Endothelial cell of hepatic sinusoid (primary cell): ENCODE data around the gene ARHGAP18.
"Not testable (repeated sequence)": the region's sequence is repeated elsewhere in the genome, so short reads cannot be mapped to it uniquely, and the experiment has no call there.

Experiments
- in situ Hi-C: cut with HindIII; loops from 2 replicates; pipeline ENCODE4 v1.10.0; 2017; ENCODE audit warnings: low sequenced_read_pairs

ARHGAP18 gene

DNA sequence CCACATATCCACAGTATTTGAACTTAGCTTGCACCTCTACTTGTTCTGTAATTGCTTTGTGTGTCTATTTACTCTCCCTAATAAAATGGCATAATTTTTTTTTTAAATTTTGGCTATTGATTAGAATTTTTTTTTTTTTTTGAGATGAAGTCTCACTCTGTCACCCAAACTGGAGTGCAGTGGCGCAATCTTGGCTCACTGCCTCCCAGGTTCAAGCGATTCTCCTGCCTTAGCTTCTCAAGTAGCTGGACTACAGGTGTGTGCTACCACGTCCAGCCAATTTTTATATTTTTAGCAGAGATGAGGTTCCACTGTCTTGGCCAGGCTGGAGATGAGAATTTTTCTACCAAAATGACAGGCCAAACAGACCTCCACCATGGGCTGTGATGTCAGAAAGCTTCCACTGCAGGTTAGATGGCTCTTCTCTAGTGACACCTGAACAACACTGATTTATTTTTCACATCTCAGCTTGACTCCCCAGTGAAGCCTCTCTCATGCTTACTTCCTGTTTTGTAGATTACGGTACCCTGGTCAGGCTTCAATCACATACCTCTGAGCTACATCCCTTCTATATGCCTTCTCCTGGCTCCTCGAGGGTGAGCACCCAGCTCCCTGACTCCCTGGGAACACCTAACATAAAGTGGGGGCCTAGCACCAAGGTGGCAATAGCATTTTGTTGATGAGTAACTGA, 112.8 kb downstream of the ARHGAP18 start:
- in situ Hi-C loops = loop anchor here (25.0 kb wide), 1 partner anchor 415 kb away; the partner anchor contains the start of gene L3MBTL3

DNA sequence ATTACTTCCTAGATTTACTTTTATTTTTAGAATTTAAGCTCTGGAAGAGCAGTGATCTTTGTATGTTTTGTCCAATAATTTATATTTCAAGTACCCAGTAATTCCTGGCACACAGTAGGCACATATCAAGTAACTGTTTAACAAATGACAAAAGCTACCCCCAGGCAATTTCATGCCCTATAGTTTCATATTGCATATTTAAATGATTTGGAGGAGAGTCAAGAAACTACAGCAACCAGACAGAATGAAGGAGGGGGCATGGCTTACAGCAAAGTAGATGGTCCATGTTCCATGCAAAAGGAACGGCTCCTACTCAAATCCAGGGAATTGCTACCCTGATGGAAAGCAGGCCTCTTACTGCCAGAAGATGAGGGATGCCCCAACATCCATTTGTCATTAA, 113.5 kb downstream of the ARHGAP18 start:
- in situ Hi-C loops = loop anchor here (25.0 kb wide), 1 partner anchor 416 kb away; the partner anchor contains the start of gene L3MBTL3

DNA sequence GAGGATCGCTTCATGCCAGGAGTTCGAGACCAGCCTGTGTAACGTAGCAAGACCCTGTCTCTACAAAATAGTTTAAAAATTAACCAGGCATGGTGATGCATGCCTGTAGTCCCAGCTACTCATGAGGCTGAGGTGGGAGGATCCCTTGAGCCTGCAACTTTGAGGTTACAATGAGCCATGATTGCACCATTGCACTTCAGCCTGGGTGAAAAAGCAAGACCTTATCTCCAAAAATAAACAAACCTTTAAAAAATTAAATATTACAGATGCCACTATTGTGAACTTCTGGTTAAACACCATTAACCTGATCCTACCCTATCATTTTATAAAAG, 116.8 kb downstream of the ARHGAP18 start:
- in situ Hi-C loops = loop anchor here (5.0 to 25.0 kb wide), 2 partner anchors 79 to 419 kb away; partner anchors contain the start of gene L3MBTL3

DNA sequence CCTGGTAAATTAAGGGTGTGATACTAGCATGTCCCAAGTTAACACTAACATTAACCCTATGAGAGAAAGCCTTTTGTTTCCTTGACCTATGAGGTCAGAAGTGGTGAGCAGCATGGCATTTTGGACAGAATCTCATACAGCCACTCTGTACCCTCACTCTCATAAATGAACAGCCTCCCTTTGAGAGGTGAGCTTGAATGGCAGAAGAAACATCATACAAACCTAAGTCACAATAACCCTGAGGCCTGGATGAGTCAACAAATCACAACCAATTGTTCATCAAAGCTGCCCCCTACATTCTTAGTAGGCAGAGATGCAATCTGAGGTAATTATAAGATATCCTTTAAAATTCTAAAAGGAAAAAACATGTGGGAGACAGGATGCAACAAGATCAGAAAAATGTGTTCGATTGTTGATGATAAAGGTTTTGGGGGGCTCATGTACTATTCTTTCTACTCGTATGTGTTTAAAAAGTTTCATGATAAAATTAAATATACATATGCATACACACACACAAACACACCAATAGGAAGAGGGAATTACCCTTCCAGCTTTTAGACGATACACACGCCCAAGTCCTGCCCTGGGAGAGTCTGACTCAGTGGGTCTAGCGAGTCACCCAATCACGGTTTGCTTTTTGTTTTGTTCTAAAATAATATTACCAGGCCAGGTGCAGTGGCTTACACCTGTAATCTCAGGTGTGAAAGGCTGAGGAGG, 117.3 kb downstream of the ARHGAP18 start:
- in situ Hi-C loops = loop anchor here (5.0 to 25.0 kb wide), 2 partner anchors 80 to 420 kb away; partner anchors contain the start of gene L3MBTL3

DNA sequence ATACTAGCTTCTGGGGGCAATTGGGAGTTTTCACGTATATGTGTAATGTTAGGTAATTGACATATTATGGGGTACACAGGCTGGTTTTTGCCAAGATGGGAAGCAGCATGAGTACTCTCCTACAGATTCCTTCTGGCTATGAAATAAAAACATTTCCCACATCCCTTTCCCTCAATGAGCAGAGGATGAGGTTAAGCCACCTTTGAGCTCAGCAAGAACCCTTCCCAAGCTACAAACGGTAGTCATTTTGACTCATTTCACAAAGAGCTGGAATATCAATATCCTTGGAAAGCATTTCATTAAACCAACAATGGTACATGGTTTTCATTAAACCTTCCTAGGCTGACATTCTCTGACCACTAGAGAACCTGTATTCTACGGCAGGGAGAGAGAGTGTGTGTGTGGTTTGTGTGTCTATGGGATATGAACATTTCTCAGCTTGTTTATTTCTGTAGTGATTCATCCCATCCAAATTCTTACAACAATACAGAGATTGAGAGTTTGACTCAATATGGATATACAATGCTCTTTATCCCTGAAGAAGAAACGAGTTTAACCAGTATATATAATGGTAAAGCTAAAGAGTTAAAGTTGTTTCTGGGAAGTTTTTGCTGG, 119.5 kb downstream of the ARHGAP18 start:
- in situ Hi-C loops = loop anchor here (5.0 to 25.0 kb wide), 2 partner anchors 82 to 422 kb away; partner anchors contain the start of gene L3MBTL3

DNA sequence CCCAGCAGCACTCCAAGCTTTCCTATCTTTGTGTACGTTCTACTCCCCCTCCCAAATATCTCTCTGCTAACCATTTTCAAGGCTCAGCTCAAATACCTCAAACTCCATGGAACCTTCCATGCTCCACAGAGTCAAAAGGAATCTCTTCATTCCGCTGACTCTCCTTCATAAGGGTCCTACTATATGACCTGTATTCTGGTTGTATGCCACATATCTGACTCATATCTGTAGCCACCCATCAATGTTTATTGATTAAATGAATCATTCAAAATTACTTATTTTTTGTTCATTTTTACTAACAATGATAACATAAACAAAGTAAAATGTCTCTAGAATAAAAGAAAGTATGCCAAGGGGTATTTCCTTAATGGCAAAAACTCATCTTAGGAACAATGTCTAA, 123.2 kb downstream of the ARHGAP18 start:
- in situ Hi-C loops = loop anchor here (25.0 kb wide), 1 partner anchor 425 kb away; the partner anchor contains the start of gene L3MBTL3

DNA sequence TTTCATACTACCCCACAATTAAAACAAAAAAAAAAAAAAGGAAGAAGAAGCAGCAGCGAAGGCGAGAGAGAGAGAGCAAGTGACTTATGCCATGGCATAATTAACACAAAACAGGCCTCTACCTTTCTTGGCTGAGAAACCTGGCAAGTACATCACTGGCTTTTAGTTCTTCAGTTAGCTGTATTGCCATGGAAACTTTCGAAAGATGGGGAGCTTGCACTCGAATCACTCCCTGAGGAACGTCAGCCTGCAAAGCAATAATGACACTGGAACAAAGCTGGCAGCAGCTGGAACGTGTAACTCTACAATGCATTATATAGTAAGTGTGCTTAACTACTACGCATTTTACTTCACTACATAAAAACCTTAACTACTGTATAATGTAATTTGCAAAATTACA, 126.1 kb downstream of the ARHGAP18 start:
- in situ Hi-C loops = loop anchor here (25.0 kb wide), 1 partner anchor 428 kb away; the partner anchor contains the start of gene L3MBTL3

DNA sequence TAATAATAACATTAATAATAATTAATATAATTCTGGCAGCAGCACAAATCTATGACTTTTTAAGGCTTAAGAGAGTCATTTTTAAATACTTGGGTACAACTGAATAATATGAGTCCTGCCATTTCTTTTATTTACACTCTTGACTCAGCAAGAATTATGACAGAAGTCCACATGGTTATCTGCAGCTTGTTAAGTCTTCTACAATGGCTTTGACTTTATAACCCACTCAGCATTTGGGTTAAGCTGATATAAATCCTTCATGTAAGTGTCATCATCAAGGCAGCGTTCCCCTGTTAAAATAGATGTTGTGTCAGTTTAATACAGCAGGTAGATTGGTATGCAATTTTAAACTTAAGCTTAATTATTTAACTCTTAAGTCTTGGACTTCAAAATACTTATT, 131.7 kb downstream of the ARHGAP18 start:
- in situ Hi-C loops = loop anchor here (25.0 kb wide), 1 partner anchor 434 kb away; the partner anchor contains the start of gene L3MBTL3

DNA sequence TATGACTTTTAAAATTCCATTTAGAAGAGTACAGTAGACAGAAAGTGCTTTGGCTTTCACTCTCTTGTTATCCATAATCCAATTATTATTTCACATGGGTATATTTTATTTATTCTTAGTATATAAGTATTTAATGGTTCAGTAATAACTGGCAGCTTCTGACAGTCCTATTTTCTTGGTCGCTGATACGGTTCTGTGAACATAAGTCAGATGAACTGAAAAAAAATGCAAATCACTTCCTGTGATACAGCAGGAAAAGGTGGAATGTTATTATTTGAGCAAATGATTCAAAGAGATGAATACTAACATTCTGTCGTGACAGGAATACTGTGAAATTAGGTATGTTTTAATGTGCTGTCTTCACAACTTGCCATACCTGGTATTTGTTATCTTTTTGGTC, 132.3 kb downstream of the ARHGAP18 start:
- in situ Hi-C loops = loop anchor here (25.0 kb wide), 1 partner anchor 435 kb away; the partner anchor contains the start of gene L3MBTL3

DNA sequence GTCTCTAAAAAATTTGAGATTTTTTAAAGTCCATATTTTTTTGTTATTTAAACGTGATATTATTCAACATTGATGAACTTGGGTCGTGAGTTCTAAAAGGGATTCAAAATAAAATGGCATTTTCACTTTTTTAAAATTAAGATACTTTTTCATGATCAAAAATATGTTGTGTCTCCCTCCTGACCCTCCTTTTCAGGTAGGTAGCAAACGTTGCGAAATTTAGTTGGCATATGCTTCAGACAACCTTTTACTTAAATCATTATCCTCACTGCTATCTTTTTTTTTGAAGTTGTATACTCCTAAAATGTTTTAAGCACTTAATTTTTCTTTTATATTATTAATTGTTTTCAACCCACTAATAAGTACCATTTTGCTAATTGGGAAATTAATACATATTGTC, 133.5 kb downstream of the ARHGAP18 start:
- in situ Hi-C loops = loop anchor here (25.0 kb wide), 1 partner anchor 436 kb away; the partner anchor contains the start of gene L3MBTL3

DNA sequence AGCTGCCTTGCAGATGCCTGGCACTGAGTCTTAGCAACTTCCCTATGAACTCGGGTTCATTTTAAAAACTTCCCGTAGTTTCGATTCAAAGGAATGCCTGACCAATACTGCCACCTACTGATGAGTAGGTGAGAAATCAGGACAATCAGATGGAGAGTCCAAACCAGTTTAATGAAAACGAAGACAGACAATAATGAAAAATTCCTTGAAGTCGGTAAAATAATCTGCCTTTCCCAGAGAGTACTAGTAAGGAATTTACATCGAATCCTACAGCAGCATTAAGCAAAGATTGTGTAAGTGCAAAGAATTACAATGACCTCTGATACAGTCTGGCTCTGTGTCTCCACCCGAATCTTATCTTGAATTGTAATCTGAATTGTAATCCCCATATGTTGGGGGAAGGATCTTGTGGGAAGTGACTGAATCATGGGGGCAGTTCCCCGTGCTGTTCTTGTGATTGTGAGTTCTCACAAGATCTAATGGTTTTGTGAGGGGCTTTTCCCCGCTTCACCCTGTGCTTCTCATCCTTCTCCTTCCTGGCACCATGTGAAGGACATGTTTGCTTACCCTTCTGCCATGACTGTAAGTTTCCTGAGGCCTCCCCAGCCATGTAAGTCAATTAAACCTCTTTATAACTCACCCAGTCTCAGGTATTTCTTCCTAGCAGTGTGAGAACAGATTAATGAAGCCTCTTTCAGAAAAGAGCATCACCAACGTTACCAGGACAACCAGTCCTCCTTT, 134.4 kb downstream of the ARHGAP18 start:
- in situ Hi-C loops = loop anchor here (25.0 kb wide), 1 partner anchor 437 kb away; the partner anchor contains the start of gene L3MBTL3

DNA sequence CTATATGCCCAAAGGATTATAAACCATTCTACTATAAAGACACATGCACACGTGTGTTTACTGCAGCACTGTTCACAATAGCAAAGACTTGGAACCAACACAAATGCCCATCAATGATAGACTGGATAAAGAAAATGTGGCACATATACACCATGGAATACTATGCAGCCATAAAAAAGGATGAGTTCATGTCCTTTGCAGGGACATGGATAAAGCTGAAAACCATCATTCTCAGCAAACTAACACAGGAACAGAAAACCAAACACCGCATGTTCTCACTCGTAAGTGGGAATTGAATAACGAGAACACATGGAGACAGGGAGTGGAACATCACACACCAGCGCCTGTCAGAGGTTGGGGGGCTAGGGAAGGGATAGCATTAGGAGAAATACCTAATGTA, 135.4 kb downstream of the ARHGAP18 start:
- in situ Hi-C loops = loop anchor here (25.0 kb wide), 1 partner anchor 438 kb away; the partner anchor contains the start of gene L3MBTL3

DNA sequence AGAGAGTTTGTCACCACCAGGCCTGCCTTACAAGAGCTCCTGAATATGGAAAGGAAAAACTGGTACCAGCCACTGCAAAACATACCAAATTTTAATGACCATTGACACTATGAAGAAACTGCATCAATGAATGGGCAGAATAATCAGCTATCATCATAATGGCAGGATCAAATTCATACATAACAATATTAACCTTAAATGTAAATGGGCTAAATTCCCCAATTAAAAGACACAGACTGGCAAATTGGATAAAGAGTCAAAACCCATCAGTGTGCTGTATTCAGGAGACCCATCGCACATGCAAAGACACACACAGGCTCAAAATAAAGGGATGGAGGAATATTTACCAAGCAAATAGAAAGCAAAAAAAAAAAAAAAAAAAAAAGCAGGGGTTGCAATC, 139.0 kb downstream of the ARHGAP18 start:
- in situ Hi-C loops = not testable (repeated sequence)

DNA sequence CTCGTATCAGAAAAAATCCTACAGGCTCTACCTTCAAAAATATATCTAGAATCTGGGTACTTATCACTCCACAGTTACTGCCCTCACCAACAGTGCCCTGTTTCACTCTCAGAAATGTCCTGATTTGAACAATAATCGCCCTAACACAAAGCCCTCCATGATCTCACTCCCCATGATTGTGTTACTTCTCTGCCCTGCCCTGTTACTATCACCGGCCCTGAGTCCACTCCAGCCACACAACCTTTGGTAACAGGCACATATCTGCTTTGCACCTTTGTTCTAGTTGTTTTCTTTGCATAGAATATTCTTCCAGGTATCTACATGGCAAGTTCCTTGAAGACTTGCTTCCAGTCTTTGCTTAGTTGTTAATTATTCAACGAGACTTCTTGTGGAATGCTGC, 142.0 kb downstream of the ARHGAP18 start:
- in situ Hi-C loops = no loop called here

DNA sequence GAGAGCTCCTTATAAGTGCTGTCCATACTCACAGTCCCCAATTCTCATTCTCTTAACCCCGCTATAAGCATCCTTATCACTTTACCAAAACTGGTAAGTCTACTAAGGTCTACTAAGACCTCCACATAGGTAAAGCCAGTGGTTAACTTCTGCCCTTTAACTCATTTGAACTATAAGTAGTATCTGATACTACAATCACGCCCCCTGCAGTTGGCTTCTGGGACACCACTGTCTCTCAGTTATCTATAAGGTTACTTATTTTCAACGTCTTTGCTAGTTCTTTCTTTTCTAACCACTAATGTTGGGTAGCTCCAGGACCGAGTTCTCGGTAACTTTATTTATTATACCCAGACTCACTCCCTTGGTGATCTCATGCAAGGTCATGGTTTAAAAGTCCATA, 142.6 kb downstream of the ARHGAP18 start:
- in situ Hi-C loops = no loop called here

DNA sequence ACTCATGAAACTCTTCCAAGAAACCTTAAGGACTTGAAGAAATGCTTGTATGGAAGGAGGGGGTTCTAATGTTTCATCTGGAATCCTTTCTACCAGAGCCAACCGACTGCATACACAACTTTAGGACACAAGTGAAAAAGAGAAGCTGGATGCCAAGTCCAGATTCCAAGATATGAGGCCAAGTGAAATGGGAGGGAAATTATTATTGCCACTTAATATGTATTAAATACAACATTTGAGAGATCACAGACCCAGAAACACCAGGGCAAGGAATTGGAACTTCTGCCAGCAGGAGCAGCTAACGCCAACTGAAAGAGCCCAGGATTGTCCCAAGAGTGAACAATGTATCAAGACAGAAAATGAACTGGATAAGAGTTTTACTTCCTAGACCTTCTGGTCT, 144.2 kb downstream of the ARHGAP18 start:
- in situ Hi-C loops = no loop called here

DNA sequence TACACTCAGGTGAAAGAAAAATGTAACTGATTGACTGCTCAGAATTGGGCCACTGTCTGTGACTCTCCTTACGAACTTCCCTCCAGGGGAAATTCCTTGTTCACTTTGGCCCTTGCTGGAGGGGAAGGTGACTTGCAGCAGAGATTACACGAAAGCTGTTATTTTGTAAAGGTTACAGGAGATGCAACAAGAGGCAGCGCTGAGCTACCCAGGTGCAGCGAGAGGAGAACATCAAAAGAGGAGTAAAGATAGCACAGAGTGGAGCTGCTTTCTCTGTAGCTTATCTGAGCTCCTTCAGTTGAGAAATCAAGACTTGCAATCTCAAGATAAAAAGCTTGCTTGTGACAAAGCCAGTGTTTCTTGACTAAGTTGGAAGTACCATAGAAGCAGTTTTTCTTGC, 144.6 kb downstream of the ARHGAP18 start:
- in situ Hi-C loops = no loop called here

DNA sequence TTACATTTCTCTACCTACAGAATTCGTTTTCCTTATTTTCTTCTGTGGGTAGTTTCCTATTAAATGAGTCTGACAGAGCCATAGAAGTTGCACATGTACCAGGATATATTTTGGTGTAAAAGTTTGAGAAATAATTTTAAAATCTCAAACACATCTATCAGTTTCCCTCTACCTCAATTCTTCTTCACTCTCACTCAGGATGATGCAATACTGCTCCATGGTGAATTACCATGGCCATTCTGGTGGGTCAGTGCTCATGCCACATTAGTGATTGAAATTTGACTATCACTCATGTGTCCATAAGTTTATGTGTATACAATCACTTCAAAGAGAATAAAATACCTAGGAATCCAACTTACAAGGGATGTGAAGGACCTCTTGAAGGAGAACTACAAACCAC, 151.7 kb downstream of the ARHGAP18 start:
- in situ Hi-C loops = no loop called here

DNA sequence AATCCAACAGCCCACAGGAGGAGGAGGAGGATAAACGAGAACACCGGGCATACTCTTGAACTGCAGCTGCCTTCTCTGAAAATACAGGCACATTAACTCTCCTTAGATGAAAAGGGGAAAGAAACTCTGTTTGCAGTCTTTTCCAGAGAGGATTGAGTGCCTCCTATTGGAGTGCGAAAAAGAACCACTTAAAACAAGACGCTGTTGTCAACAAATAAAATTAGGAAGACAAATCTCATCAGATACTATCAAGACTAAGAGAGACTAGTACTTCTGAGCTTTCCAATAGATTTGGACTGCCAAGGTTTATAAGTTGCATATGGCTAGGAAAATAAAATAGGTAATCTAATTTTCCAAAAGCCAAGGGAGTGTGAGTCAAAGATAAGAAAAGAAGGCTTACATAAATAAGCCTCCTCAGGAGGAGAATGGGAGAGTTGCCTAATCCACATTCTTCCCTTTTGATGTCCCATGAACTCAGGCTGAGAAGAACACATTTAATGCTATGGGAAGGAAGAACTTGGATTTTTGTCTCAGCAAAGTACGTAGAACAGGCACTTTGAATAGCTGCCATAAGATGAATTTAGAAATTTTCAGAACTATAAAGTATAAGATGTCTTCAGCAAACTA, 154.7 kb downstream of the ARHGAP18 start:
- in situ Hi-C loops = no loop called here

DNA sequence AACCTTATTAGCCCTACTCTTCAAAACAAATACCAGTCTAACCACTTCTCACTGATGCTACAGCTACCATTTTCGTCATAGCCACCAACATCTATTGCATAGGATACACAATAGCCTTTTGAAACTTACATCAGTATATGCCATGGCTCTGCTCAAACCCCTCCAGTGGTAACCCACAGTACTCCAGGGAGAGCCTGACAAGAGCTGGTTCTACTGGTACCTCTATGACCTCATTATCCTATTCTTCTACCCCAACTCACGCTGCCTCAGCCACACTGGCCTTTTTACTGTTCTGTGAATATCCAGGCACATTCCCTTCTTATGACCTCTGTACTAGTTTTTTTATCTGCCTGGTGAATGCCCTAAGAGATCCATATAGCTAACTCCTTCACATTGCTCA, 157.6 kb downstream of the ARHGAP18 start:
- in situ Hi-C loops = no loop called here
